ENCODE measurements around the gene INSRR. TPM values are rescaled to one million over a fixed set of nuclear protein-coding genes. Genes with fewer than 3 reads are reported as not detected.

The INSRR gene
- total RNA-seq, 1 donor from 2014 or later = 0.52 TPM

- H3K27me3 ChIP-seq (ENCODE audit: control insufficient read depth in 3 of 3, insufficient read depth in 3 of 3, low read length in 3 of 3) = peaks cover 15 to 22% (median 19%) of the 10 kb centered on the region in 3 donors
- H3K27ac ChIP-seq (ENCODE audit: low read depth, low read length) = peak overlapping the region; percentile 81
- peak overlapping the region; percentile 57 to 82 (median 64) for H3K9ac ChIP-seq (ENCODE audit: low read depth in 1 of 3, low read length in 3 of 3)
- no peaks in the 10 kb centered on the region for H3K9me3 ChIP-seq (ENCODE audit: control insufficient read depth in 3 of 3, low read length in 3 of 3)
- H3K36me3 ChIP-seq (ENCODE audit: control insufficient read depth in 3 of 3, insufficient read depth in 3 of 3, low read length in 3 of 3) = no peaks in the 10 kb centered on the region
- H3K4me1 ChIP-seq (ENCODE audit: control insufficient read depth in 3 of 3, insufficient read depth in 3 of 3, low read length in 3 of 3) = peaks cover 22 to 46% (median 42%) of the 10 kb centered on the region in 3 donors
- H3K4me3 ChIP-seq (ENCODE audit: low read length in 3 of 3) = peak overlapping the region; percentile 58 to 78 (median 68)
These were observed 36.0 kb upstream of the INSRR start for GRCh38 chr1:156894711-156895454.

DNA sequence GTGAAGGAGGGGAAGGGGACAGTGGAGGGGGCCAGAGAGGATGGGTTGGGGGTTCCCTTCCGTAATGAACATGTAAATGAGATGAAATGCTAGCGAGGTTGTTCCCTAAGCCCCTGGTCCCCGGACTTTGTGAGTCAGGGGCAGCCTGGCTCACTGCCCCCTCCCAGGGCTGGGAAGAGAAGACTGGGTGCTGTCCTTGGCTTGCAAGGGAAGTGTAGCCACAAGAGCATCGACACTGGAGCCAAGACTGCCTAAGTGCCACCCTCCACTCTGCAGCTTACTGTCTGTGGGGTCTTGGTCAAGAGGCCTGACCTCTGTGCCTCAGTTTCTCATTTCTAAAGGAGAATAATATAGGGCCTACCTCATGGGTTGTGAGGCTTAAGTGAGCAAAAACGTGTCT, 35.1 kb upstream of the INSRR start:
- peak overlapping the region; percentile 61 to 82 (median 64) for H3K9ac ChIP-seq (ENCODE audit: low read depth in 1 of 3, low read length in 3 of 3)
- H3K4me3 ChIP-seq (ENCODE audit: low read length in 3 of 3) = peak overlapping the region; percentile 58 to 78 (median 68)
- H3K9me3 ChIP-seq (ENCODE audit: control insufficient read depth in 3 of 3, low read length in 3 of 3) = no peaks in the 10 kb centered on the region
- H3K4me1 ChIP-seq (ENCODE audit: control insufficient read depth in 3 of 3, insufficient read depth in 3 of 3, low read length in 3 of 3) = peaks cover 19 to 40% (median 36%) of the 10 kb centered on the region in 3 donors
- H3K27ac ChIP-seq (ENCODE audit: low read depth, low read length) = peak overlapping the region; percentile 81
- peaks cover 13 to 22% (median 19%) of the 10 kb centered on the region in 3 donors for H3K27me3 ChIP-seq (ENCODE audit: control insufficient read depth in 3 of 3, insufficient read depth in 3 of 3, low read length in 3 of 3)
- no peaks in the 10 kb centered on the region for H3K36me3 ChIP-seq (ENCODE audit: control insufficient read depth in 3 of 3, insufficient read depth in 3 of 3, low read length in 3 of 3)

- Histone ChIP-seq H3K9ac (ENCODE audit: low read depth in 1 of 3, low read length in 3 of 3) (peak within 1 kb of the TSS; percentile 61 to 82 (median 64)), H3K4me1 (ENCODE audit: control insufficient read depth in 3 of 3, insufficient read depth in 3 of 3, low read length in 3 of 3) (peaks cover 19 to 34% (median 29%) of the 10 kb centered on the region in 3 donors)
These were observed 34.4 kb upstream of the INSRR start, which contains the start of gene PEAR1 for GRCh38 chr1:156893048-156893953. Gene PEAR1, plus strand, starts transcription at chr1:156893718. Its CDS starts 10,209 bp downstream, at chr1:156903927.

GRCh38 chr1:156892190-156893047, 33.5 kb upstream of the INSRR start:
- H3K36me3 ChIP-seq (ENCODE audit: control insufficient read depth in 3 of 3, insufficient read depth in 3 of 3, low read length in 3 of 3) = no peaks in the 10 kb centered on the region
- peaks cover 17 to 27% (median 21%) of the 10 kb centered on the region in 3 donors for H3K4me1 ChIP-seq (ENCODE audit: control insufficient read depth in 3 of 3, insufficient read depth in 3 of 3, low read length in 3 of 3)
- H3K27me3 ChIP-seq (ENCODE audit: control insufficient read depth in 3 of 3, insufficient read depth in 3 of 3, low read length in 3 of 3) = peaks cover 11 to 25% (median 22%) of the 10 kb centered on the region in 3 donors
- H3K4me3 ChIP-seq (ENCODE audit: low read length in 3 of 3) = peak overlapping the region in 2 of 3 donors; percentile 6 to 52
- no peaks in the 10 kb centered on the region for H3K9me3 ChIP-seq (ENCODE audit: control insufficient read depth in 3 of 3, low read length in 3 of 3)
- H3K9ac ChIP-seq (ENCODE audit: low read depth in 1 of 3, low read length in 3 of 3) = no peak overlapping the region
- H3K27ac ChIP-seq (ENCODE audit: low read depth, low read length) = peak overlapping the region; percentile 72

More at GRCh38 chr1:156893048-156893953, 34.4 kb upstream of the INSRR start, which contains the start of gene PEAR1:
- peaks cover 11 to 22% (median 21%) of the 10 kb centered on the region in 3 donors for H3K27me3 ChIP-seq (ENCODE audit: control insufficient read depth in 3 of 3, insufficient read depth in 3 of 3, low read length in 3 of 3)
- H3K4me3 ChIP-seq (ENCODE audit: low read length in 3 of 3) = peak within 1 kb of the TSS; percentile 58 to 78 (median 68)
- H3K27ac ChIP-seq (ENCODE audit: low read depth, low read length) = peak within 1 kb of the TSS; percentile 81
- no peaks in the 10 kb centered on the region for H3K36me3 ChIP-seq (ENCODE audit: control insufficient read depth in 3 of 3, insufficient read depth in 3 of 3, low read length in 3 of 3)
- no peaks in the 10 kb centered on the region for H3K9me3 ChIP-seq (ENCODE audit: control insufficient read depth in 3 of 3, low read length in 3 of 3)

GRCh38 chr1:156889802-156890580, 31.1 kb upstream of the INSRR start:
- Histone ChIP-seq H3K9me3 (ENCODE audit: control insufficient read depth in 3 of 3, low read length in 3 of 3) (no peaks in the 10 kb centered on the region), H3K36me3 (ENCODE audit: control insufficient read depth in 3 of 3, insufficient read depth in 3 of 3, low read length in 3 of 3) (no peaks in the 10 kb centered on the region), H3K4me1 (ENCODE audit: control insufficient read depth in 3 of 3, insufficient read depth in 3 of 3, low read length in 3 of 3) (peaks cover 2 to 10% (median 9%) of the 10 kb centered on the region in 3 donors), H3K27me3 (ENCODE audit: control insufficient read depth in 3 of 3, insufficient read depth in 3 of 3, low read length in 3 of 3) (peaks cover 18 to 25% (median 22%) of the 10 kb centered on the region in 3 donors), H3K27ac (ENCODE audit: low read depth, low read length) (no peak overlapping the region), H3K9ac (ENCODE audit: low read depth in 1 of 3, low read length in 3 of 3) (no peak overlapping the region), H3K4me3 (ENCODE audit: low read length in 3 of 3) (no peak overlapping the region)

DNA sequence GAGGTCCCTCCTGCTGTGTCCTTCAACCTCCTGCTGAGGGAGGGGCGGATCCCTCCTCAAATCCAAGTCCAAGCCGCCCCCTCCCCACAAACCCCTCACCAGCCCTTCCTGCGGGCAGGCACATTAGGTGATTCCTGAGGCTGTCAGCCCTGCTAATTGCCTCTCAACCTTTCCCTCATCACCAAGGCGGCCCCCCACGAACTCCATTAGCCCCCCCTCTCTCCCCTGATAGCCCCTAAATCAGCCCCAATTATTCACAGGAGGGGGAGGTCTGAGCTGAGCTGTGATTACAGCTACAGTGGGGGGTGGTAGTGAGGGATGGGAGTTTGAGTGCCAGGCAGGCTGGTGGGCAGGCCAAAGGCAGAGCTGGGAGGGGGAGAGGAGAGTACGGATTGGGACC, 28.8 kb upstream of the INSRR start:
- no peaks in the 10 kb centered on the region for H3K36me3 ChIP-seq (ENCODE audit: control insufficient read depth in 3 of 3, insufficient read depth in 3 of 3, low read length in 3 of 3)
- peaks cover 2 to 8% (median 5%) of the 10 kb centered on the region in 3 donors for H3K4me1 ChIP-seq (ENCODE audit: control insufficient read depth in 3 of 3, insufficient read depth in 3 of 3, low read length in 3 of 3)
- H3K4me3 ChIP-seq (ENCODE audit: low read length in 3 of 3) = no peak overlapping the region
- peaks cover 10 to 23% (median 11%) of the 10 kb centered on the region in 3 donors for H3K27me3 ChIP-seq (ENCODE audit: control insufficient read depth in 3 of 3, insufficient read depth in 3 of 3, low read length in 3 of 3)
- H3K27ac ChIP-seq (ENCODE audit: low read depth, low read length) = no peak overlapping the region
- H3K9me3 ChIP-seq (ENCODE audit: control insufficient read depth in 3 of 3, low read length in 3 of 3) = no peaks in the 10 kb centered on the region
- H3K9ac ChIP-seq (ENCODE audit: low read depth in 1 of 3, low read length in 3 of 3) = no peak overlapping the region

DNA sequence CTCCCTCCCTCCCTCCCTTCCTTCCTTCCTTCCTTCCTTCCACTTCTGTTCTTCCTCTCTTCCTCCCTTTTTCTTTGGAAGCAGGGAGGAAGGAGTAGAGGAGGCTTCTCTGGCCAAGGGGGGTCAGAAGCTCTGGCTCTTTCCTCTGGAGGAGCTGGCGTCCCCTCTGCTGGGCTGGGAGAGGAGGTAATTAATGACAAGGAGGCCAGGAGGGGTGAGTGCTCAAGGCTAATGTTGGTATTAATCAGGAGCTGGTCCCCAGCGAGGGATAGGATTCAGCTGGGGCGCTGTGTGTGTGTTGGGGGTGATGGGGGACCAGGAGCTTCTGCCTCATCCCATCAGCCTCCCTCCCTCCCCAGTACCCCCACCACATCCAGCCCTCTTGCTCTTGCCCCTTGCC, 28.4 kb upstream of the INSRR start:
- H3K9ac ChIP-seq (ENCODE audit: low read depth in 1 of 3, low read length in 3 of 3) = no peak overlapping the region
- no peaks in the 10 kb centered on the region for H3K9me3 ChIP-seq (ENCODE audit: control insufficient read depth in 3 of 3, low read length in 3 of 3)
- H3K36me3 ChIP-seq (ENCODE audit: control insufficient read depth in 3 of 3, insufficient read depth in 3 of 3, low read length in 3 of 3) = no peaks in the 10 kb centered on the region
- H3K27me3 ChIP-seq (ENCODE audit: control insufficient read depth in 3 of 3, insufficient read depth in 3 of 3, low read length in 3 of 3) = peaks cover 13 to 27% (median 15%) of the 10 kb centered on the region in 3 donors
- no peak overlapping the region for H3K27ac ChIP-seq (ENCODE audit: low read depth, low read length)
- no peak overlapping the region for H3K4me3 ChIP-seq (ENCODE audit: low read length in 3 of 3)
- peaks cover 2 to 8% (median 5%) of the 10 kb centered on the region in 3 donors for H3K4me1 ChIP-seq (ENCODE audit: control insufficient read depth in 3 of 3, insufficient read depth in 3 of 3, low read length in 3 of 3)

- H3K27me3 ChIP-seq (ENCODE audit: control insufficient read depth in 3 of 3, insufficient read depth in 3 of 3, low read length in 3 of 3) = peaks cover 9 to 30% (median 19%) of the 10 kb centered on the region in 3 donors
- peaks cover 2 to 8% (median 3%) of the 10 kb centered on the region in 3 donors for H3K4me1 ChIP-seq (ENCODE audit: control insufficient read depth in 3 of 3, insufficient read depth in 3 of 3, low read length in 3 of 3)
- no peak overlapping the region for H3K4me3 ChIP-seq (ENCODE audit: low read length in 3 of 3)
- no peak overlapping the region for H3K27ac ChIP-seq (ENCODE audit: low read depth, low read length)
- H3K9me3 ChIP-seq (ENCODE audit: control insufficient read depth in 3 of 3, low read length in 3 of 3) = no peaks in the 10 kb centered on the region
- H3K36me3 ChIP-seq (ENCODE audit: control insufficient read depth in 3 of 3, insufficient read depth in 3 of 3, low read length in 3 of 3) = no peaks in the 10 kb centered on the region
- no peak overlapping the region for H3K9ac ChIP-seq (ENCODE audit: low read depth in 1 of 3, low read length in 3 of 3)
These were observed 27.8 kb upstream of the INSRR start for GRCh38 chr1:156886583-156887281.

Measured in skeletal muscle tissue (tissue), 4 donors.